HFF-Myc (cell line): Measurements from ENCODE around the gene HM13.
"Not testable (repeated sequence)": the region's sequence is repeated elsewhere in the genome, so short reads cannot be mapped to it uniquely, and the experiment has no call there.

Experiments used
- DNase-seq: peaks from one replicate; pipeline ENCODE4 v3.0.0-alpha.2; 2011; ENCODE audit warnings: low read depth; ENCODE audit errors: extremely low read depth
- H3K4me3 ChIP-seq: replicated peaks from 2 replicates; pipeline ENCODE4 v1.5.1; 2011; ENCODE audit warnings: low read depth, mild to moderate bottlenecking, control low read depth, low read length
- CTCF ChIP-seq: IDR thresholded peaks from 2 replicates; pipeline ENCODE4 v1.5.1; 2012; ENCODE audit warnings: mild to moderate bottlenecking, low read depth, low read length, control low read depth; ENCODE audit errors: missing control alignments

HM13 gene

GRCh38 chr20:31502884-31503673 lies 11.2 kb upstream of the HM13 start:
- H3K4me3 ChIP-seq, result not testable (repeated sequence)
- peak; percentile 80 for TF ChIP-seq CTCF
- peak; percentile 52 for DNase-seq

GRCh38 chr20:31505903-31506302 lies 8.3 kb upstream of the HM13 start:
- TF ChIP-seq CTCF, result no peak
- DNase-seq, result no peak
- no peak overlapping the region for H3K4me3 ChIP-seq

GRCh38 chr20:31508517-31509244 lies 5.6 kb upstream of the HM13 start:
- TF ChIP-seq CTCF, result no peak
- H3K4me3 ChIP-seq, result no peak overlapping the region
- no peak for DNase-seq

- peak overlapping the region; percentile 99 for H3K4me3 ChIP-seq
- no peak for DNase-seq
- no peak for TF ChIP-seq CTCF
Measured at GRCh38 chr20:31515072-31515774, 981 bp downstream of the HM13 start.

GRCh38 chr20:31515775-31516107 lies 1.5 kb downstream of the HM13 start:
- H3K4me3 ChIP-seq, result peak overlapping the region; percentile 99
- DNase-seq, result no peak
- TF ChIP-seq CTCF, result no peak

- H3K4me3 ChIP-seq, result peak overlapping the region; percentile 99
- no peak for DNase-seq
- no peak for TF ChIP-seq CTCF
Measured at GRCh38 chr20:31516166-31516565, 1.9 kb downstream of the HM13 start.
